ENCODE data around the gene STAT5B. TPM values are rescaled to one million over a fixed set of nuclear protein-coding genes. Genes with fewer than 3 reads are reported as not detected.
A peak's percentile ranks its signal among the peaks of the same experiment; 100 is the strongest.

Gene STAT5B
- total and polyA plus RNA-seq, 9 of the 15 experiments (the other 6 are each of a cell fraction or from before 2014, with no cell fraction given): 20.8 to 176 (median 92.4) TPM

DNA sequence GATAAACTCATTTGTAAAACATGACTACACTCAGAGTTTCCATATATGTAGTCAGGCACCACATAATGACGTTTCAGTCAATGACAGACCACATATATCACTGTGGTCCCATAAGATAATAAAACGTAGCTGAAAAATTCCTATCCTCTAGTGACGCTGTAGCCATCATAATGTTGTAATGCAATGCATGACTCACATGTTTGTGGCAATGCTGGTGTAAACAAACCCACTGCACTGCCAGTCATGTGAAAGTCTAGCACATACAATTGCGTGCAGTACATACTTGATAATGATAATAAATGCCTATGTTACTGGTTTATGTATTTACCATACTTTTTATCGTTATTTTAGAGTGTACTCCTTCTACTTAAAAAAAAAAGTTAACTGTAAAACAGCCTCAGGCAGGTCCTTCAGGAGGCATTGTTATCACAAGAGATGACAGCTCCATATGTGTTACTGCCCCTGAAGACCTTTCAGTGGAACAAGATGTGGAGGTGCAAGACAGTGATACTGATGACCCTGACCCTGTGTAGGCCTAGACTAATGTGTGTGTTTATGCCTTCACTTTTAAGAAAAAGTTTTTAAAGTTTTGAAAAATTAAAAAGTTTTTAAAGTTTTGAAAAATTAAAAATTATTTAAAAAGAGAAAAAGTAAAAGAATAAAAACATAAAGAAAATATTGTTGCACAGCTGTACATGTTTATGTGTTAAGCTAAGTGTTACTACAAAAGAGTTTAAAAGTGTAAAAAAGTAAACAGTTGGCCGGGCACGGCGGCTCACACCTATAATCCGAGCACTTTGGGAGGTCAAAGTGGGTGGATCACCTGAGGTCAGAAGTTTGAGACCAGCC lies 9.0 kb downstream of the STAT5B start (continued):
- TF ChIP-seq, protein P1, sequence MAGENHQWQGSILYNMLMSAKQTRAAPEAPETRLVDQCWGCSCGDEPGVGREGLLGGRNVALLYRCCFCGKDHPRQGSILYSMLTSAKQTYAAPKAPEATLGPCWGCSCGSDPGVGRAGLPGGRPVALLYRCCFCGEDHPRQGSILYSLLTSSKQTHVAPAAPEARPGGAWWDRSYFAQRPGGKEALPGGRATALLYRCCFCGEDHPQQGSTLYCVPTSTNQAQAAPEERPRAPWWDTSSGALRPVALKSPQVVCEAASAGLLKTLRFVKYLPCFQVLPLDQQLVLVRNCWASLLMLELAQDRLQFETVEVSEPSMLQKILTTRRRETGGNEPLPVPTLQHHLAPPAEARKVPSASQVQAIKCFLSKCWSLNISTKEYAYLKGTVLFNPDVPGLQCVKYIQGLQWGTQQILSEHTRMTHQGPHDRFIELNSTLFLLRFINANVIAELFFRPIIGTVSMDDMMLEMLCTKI (IDR thresholded peaks at IDR 0.05; ENCODE audit: partially characterized antibody): no peak
- TF ChIP-seq ZNF324 (CRISPR knock-in tag; IDR thresholded peaks at IDR 0.05) (no peak), EZH2 (IDR thresholded peaks at IDR 0.05; ENCODE audit: borderline replicate concordance, low read depth, low read length) (no peak), SUPT5H (IDR thresholded peaks at IDR 0.05) (peak; percentile 68), ZNF12 (CRISPR knock-in tag; IDR thresholded peaks at IDR 0.05) (no peak), CTCF (IDR thresholded peaks at IDR 0.05 in 2 of 3, conservative IDR thresholded peaks at IDR 0.05 in 1 of 3; ENCODE audit: insufficient read depth in 2 of 3, low read depth in 1 of 3, low read length in 3 of 3) (no peak), MYBL2 (IDR thresholded peaks at IDR 0.05; ENCODE audit: low read depth) (no peak), MYBL2 (CRISPR knock-in tag; IDR thresholded peaks at IDR 0.05; ENCODE audit: borderline replicate concordance) (no peak), RB1 (IDR thresholded peaks at IDR 0.05; ENCODE audit: low read depth) (no peak), ZNF449 (CRISPR knock-in tag; IDR thresholded peaks at IDR 0.05) (no peak), POLR2A (conservative IDR thresholded peaks at IDR 0.05) (peak; percentile 79), CBX5 (IDR thresholded peaks at IDR 0.05; ENCODE audit: borderline replicate concordance, low read depth) (no peak), TSC22D4 (tag; IDR thresholded peaks at IDR 0.05) (no peak), TBL1XR1 (IDR thresholded peaks at IDR 0.05; ENCODE audit: low read length in 2 of 2) (peak in 1 of 2 experiments; percentile 79; a peak in 2 of 4 replicates), ZNF175 (CRISPR knock-in tag; IDR thresholded peaks at IDR 0.05; ENCODE audit: low read depth) (0 out of 2 replicates have a peak, but pooled peaks have one; percentile 76)
- TF ChIP-seq, protein P2, sequence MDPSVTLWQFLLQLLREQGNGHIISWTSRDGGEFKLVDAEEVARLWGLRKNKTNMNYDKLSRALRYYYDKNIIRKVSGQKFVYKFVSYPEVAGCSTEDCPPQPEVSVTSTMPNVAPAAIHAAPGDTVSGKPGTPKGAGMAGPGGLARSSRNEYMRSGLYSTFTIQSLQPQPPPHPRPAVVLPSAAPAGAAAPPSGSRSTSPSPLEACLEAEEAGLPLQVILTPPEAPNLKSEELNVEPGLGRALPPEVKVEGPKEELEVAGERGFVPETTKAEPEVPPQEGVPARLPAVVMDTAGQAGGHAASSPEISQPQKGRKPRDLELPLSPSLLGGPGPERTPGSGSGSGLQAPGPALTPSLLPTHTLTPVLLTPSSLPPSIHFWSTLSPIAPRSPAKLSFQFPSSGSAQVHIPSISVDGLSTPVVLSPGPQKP (CRISPR knock-in tag; IDR thresholded peaks at IDR 0.05): no peak

All from K562 (cell line).